ENCODE data around the gene JADE2. TPM values are rescaled to one million over a fixed set of nuclear protein-coding genes. Genes with fewer than 3 reads are reported as not detected.

The JADE2 gene
- total RNA-seq, 2 experiments from 2014 or later = 120 to 124 TPM

- peaks cover 99% of the 10 kb centered on the region for H3K36me3 ChIP-seq (ENCODE audit: insufficient read depth, low read length)
- H3K4me1 Mint-ChIP-seq (ENCODE audit: low read depth) = peaks cover 5% of the 10 kb centered on the region
- H3K9me3 Mint-ChIP-seq = no peaks in the 10 kb centered on the region
- H3K9me3 ChIP-seq (ENCODE audit: control insufficient read depth in 1 of 2, insufficient read depth in 1 of 2, low read length in 2 of 2) = no peaks in the 10 kb centered on the region
- intact Hi-C loops (cut with DNase I, micrococcal nuclease) = no loop called here
- H3K27ac Mint-ChIP-seq = peak overlapping the region; percentile 11
- no peaks in the 10 kb centered on the region for H3K27me3 ChIP-seq (ENCODE audit: control insufficient read depth in 1 of 2, insufficient read depth in 2 of 2, low read length in 2 of 2)
- H3K4me3 Mint-ChIP-seq = no peak overlapping the region
- peaks cover 96% of the 10 kb centered on the region for H3K36me3 Mint-ChIP-seq (ENCODE audit: low read depth)
- ChIA-PET CTCF (interaction anchor here (0.6 to 1.6 kb wide), 2 partner anchors 39 to 187 kb away, joined by 3 to 4 read pairs; no protein-coding TSS in a partner anchor), POLR2A (interaction anchor here (1.0 kb wide), 1 partner anchor 194 kb away, joined by 3 read pairs; the partner anchor contains the start of gene UBE2B)
- H3K4me1 ChIP-seq (ENCODE audit: insufficient read depth, low read length) = peaks cover 24% of the 10 kb centered on the region
- ATAC-seq (ENCODE audit: poor library complexity) = no peak
- H3K27ac ChIP-seq (ENCODE audit: low read depth in 1 of 2, low read length in 2 of 2) = no peak overlapping the region
- TF ChIP-seq, protein P1, sequence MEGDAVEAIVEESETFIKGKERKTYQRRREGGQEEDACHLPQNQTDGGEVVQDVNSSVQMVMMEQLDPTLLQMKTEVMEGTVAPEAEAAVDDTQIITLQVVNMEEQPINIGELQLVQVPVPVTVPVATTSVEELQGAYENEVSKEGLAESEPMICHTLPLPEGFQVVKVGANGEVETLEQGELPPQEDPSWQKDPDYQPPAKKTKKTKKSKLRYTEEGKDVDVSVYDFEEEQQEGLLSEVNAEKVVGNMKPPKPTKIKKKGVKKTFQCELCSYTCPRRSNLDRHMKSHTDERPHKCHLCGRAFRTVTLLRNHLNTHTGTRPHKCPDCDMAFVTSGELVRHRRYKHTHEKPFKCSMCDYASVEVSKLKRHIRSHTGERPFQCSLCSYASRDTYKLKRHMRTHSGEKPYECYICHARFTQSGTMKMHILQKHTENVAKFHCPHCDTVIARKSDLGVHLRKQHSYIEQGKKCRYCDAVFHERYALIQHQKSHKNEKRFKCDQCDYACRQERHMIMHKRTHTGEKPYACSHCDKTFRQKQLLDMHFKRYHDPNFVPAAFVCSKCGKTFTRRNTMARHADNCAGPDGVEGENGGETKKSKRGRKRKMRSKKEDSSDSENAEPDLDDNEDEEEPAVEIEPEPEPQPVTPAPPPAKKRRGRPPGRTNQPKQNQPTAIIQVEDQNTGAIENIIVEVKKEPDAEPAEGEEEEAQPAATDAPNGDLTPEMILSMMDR (IDR thresholded peaks at IDR 0.05) = no peak
- DNase-seq = no peak
- no peaks in the 10 kb centered on the region for H3K27me3 Mint-ChIP-seq
- H3K4me3 ChIP-seq (ENCODE audit: low read length) = no peak overlapping the region
Measured at GRCh38 chr5:134565791-134566740, 40.6 kb downstream of the JADE2 start.

- Histone ChIP-seq H3K4me3 (ENCODE audit: low read length) (no peak overlapping the region), H3K27ac (ENCODE audit: low read depth in 1 of 2, low read length in 2 of 2) (no peak overlapping the region), H3K36me3 (ENCODE audit: insufficient read depth, low read length) (peaks cover 98% of the 10 kb centered on the region), H3K4me1 (ENCODE audit: insufficient read depth, low read length) (peaks cover 24% of the 10 kb centered on the region), H3K9me3 (ENCODE audit: control insufficient read depth in 1 of 2, insufficient read depth in 1 of 2, low read length in 2 of 2) (no peaks in the 10 kb centered on the region), H3K27me3 (ENCODE audit: control insufficient read depth in 1 of 2, insufficient read depth in 2 of 2, low read length in 2 of 2) (no peaks in the 10 kb centered on the region)
- Mint-ChIP-seq H3K4me3 (no peak overlapping the region), H3K27me3 (no peaks in the 10 kb centered on the region), H3K4me1 (ENCODE audit: low read depth) (peaks cover 5% of the 10 kb centered on the region), H3K27ac (peak overlapping the region; percentile 30), H3K36me3 (ENCODE audit: low read depth) (peaks cover 94% of the 10 kb centered on the region), H3K9me3 (no peaks in the 10 kb centered on the region)
- ChIA-PET POLR2A (interaction anchor here (1.0 kb wide), 1 partner anchor 195 kb away, joined by 3 read pairs; the partner anchor contains the start of gene UBE2B), CTCF (interaction anchor here (0.6 to 1.6 kb wide), 2 partner anchors 39 to 188 kb away, joined by 3 to 4 read pairs; no protein-coding TSS in a partner anchor)
- TF ChIP-seq, protein P1 (IDR thresholded peaks at IDR 0.05) = no peak
- intact Hi-C loops (cut with DNase I, micrococcal nuclease) = no loop called here
- DNase-seq (no peak), ATAC-seq (ENCODE audit: poor library complexity) (no peak)
Measured at GRCh38 chr5:134566741-134567221, 41.3 kb downstream of the JADE2 start.

DNA sequence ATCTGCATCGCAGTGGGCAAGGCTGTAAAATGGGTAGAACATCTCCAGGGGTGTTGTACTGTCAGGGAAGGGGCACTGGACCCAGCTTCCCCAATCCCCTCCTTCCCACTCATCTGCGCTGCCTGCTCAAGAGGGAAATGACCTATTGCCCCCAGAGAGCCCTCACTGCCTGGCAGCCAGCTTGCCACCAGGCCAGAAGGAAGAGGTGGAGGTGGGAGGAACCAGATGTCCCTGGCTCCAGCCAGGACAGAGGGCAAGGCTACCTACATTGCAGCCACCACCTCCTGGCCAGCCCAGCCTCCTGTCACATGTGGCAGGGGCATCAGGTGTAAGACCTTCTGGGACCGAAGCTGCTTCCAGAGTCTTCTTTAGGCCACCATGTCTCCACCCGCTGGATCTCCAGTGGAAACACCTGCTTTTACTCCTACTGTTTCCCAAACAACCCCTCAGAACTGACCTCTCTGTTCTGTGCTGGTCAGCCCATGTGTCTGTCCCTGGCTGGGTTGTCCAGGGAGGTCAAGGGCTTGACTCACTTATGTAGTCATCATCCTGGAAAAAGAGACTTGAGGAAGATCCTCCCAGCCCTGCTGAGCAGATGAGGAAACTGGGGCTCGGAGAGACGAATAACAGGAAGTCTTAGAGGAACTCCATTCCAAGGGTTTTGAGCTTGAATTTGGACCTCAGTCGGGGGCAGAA is 42.3 kb downstream of the JADE2 start:
- no peaks in the 10 kb centered on the region for H3K27me3 ChIP-seq (ENCODE audit: control insufficient read depth in 1 of 2, insufficient read depth in 2 of 2, low read length in 2 of 2)
- peaks cover 98% of the 10 kb centered on the region for H3K36me3 ChIP-seq (ENCODE audit: insufficient read depth, low read length)
- Mint-ChIP-seq H3K9me3 (no peaks in the 10 kb centered on the region), H3K27me3 (no peaks in the 10 kb centered on the region), H3K4me1 (ENCODE audit: low read depth) (peaks cover 5% of the 10 kb centered on the region), H3K4me3 (no peak overlapping the region), H3K36me3 (ENCODE audit: low read depth) (peaks cover 94% of the 10 kb centered on the region), H3K27ac (peak overlapping the region; percentile 71)
- peaks cover 24% of the 10 kb centered on the region for H3K4me1 ChIP-seq (ENCODE audit: insufficient read depth, low read length)
- H3K27ac ChIP-seq (ENCODE audit: low read depth in 1 of 2, low read length in 2 of 2) = no peak overlapping the region
- ChIA-PET CTCF (no interaction called here), POLR2A (interaction anchor here (1.0 kb wide), 1 partner anchor 43 kb away, joined by 5 read pairs; the partner anchor contains the start of gene JADE2)
- intact Hi-C loops (cut with DNase I, micrococcal nuclease) = no loop called here
- DNase-seq (peak in 1 of 14 experiments; percentile 30), ATAC-seq (ENCODE audit: poor library complexity) (no peak)
- no peaks in the 10 kb centered on the region for H3K9me3 ChIP-seq (ENCODE audit: control insufficient read depth in 1 of 2, insufficient read depth in 1 of 2, low read length in 2 of 2)
- H3K4me3 ChIP-seq (ENCODE audit: low read length) = no peak overlapping the region
- TF ChIP-seq, protein P1 (IDR thresholded peaks at IDR 0.05) = no peak
